ENCODE measurements around the gene TINAGL1.

TINAGL1 gene

GRCh38 chr1:31628931-31629556 is 52.7 kb downstream of the TINAGL1 start:
- no peak for DNase-seq

- no peak for DNase-seq
These were observed 56.3 kb downstream of the TINAGL1 start for GRCh38 chr1:31632649-31633048.

GRCh38 chr1:31633117-31633516 is 56.8 kb downstream of the TINAGL1 start:
- DNase-seq = no peak

Measured in retina (tissue), 1 donor.